NT2/D1 (cell line): ENCODE results near the gene NIPAL1.

Experiments used
- YY1 ChIP-seq: IDR thresholded peaks from 2 replicates; pipeline ENCODE4 v1.6.1; 2011; ENCODE audit not compliant: insufficient read length, insufficient read depth
- ZNF274 ChIP-seq: IDR thresholded peaks from 2 replicates; pipeline ENCODE4 v1.6.1; 2011; ENCODE audit warnings: mild to moderate bottlenecking, low read depth, low read length

DNA sequence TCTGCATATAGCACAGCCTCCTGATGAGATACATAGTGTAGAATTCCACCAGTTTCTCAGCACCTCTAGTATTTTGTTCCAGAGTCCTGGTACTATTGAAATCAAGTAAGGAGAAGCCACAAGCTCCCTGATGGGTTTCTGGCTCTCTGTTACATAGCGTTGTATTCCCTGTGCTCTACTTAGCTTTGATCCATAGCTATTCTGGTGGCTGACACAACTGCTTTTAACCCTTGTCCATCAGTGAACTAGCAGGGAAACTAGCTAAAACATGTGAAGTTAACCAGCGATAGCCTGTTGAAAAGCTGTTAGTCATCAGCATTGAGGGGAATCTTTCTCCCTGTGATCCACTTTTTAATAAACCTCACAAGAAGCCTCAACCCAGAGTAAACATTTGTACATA, 26.9 kb downstream of the NIPAL1 start:
- TF ChIP-seq ZNF274 (no peak), YY1 (no peak)
